Hematopoietic multipotent progenitor cell treated with erythropoietin and hydrocortisone succinate and interleukin-3 and kit ligand, for 15 days (in vitro differentiated cells): ENCODE data around the gene FJX1.

Source experiments
- DNase-seq: peaks from one replicate; pipeline ENCODE4 v3.0.0-alpha.2; 2015; ENCODE audit warnings: low spot score

FJX1 gene

DNA sequence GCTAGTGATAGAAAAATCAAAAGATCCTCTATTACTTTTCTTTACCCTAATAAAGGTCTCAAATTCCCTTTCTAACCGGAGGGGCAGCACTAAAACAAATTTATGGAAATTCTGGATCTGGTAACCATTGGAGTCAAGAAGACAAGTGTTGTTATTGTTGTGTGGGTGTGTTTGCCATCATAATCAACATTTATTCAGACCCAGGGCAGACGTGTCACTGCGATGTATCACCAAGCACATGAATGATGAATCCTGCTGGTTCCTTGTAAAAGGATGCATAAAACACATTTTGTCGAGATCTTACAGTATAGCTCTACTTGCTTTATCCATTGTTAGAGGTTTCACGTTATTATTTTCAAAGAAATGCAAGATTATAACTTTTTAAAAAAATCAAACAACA is 12.1 kb upstream of the FJX1 start:
- DNase-seq: no peak

DNA sequence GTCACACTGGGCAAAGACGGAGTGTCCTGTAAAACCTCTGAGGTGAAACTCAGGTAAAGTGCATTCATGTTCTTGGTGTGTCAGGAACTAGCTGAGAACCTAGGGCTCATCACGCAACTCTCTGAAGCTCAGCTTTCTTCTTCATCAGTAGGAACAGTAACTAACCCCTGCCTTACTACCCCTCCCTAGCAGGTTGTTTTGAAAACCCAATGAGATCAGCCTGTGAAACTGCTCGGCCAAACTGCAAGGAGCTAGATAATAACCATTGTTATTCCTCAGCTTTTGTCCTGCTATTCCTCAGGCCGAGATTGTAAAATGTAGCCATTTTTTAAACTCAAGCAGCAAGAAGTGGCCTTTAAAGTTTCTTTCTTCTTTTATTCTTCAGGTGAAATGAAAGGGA is 9.8 kb upstream of the FJX1 start:
- DNase-seq: no peak

DNA sequence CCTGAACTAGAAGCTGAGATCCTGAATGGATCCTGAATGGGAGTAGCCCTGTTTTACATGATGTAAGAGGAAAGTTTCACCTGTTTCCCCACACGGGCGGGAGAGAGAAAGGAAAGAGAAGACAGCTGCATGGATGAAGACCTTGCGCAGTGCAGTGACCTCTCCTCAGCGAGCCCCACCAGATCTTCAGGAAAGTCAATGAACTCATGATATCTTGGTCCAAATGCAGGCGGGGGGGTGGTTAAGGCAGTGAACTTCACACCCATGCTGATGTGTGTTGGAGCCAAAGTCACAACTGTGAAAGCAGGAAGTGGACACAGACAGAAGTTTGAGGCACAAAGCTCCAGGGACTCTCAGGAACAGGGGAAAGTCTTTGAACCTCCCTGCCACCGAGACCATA is 8.6 kb upstream of the FJX1 start:
- DNase-seq: no peak

DNA sequence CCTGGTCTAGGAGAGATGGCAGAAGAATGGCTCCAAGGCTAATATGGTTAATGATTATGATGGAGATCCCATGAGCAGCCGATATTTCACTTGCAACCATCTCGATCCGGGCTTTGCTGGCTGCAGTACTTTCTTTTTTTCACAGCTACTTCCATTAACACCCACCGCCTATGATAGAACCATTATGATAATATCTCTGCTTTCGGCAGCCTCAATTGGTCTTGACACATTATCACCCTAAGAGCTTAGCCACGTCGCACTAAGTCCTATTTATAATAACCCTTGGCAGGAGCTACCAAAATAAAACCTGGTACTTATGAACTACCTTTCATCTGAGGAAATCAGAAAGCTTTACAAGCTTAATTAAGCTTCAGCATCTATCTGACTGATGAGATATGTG is 7.6 kb upstream of the FJX1 start:
- no peak for DNase-seq

DNA sequence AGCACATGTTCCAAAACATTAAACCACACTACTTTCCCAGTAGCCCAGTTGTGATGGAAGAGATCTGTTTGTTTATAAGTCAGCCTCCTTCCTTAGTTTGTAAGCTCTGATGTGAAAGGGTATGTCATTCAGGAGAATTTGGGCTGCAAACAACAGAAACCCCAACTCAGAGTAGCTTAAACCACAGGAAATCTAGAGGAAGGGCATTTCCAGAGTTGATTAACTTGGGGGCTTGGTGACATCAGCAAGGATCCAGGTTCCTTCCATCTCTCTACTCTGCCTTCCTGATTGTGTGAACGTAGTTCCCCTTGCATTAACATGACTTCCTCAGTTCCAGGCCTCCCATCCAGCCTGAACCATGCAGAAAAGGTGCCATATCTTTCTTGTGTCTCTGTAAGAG is 6.5 kb upstream of the FJX1 start:
- DNase-seq: no peak

DNA sequence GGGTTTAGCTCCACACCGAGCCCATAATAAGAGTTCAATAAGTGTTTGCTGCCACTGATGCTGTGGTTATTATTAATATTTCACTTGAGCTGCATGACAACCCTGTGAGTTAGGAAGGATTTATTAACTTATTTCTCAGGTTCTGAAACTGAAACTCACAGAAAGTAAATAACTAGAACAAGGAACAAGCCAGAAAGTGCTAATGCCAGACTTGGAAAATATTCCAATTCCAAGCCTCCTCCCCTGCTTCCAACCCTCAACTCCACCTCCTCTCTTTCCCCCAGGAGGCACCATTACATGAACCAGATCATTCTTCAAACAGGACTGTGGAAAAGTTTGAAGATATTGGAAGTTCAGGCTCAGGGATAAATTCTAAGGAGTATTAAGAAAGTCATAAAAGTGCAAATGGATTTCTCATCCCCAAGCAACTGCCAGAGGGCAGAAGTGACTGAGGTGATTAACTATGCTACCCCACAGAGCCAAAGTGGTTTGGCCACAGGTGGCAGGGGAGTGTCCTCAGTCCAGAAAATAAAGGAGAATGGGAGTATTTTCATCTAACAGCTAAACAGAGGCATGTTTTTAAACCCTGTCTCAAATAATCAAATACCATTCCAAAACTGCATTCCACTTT is 3.2 kb upstream of the FJX1 start:
- no peak for DNase-seq

DNA sequence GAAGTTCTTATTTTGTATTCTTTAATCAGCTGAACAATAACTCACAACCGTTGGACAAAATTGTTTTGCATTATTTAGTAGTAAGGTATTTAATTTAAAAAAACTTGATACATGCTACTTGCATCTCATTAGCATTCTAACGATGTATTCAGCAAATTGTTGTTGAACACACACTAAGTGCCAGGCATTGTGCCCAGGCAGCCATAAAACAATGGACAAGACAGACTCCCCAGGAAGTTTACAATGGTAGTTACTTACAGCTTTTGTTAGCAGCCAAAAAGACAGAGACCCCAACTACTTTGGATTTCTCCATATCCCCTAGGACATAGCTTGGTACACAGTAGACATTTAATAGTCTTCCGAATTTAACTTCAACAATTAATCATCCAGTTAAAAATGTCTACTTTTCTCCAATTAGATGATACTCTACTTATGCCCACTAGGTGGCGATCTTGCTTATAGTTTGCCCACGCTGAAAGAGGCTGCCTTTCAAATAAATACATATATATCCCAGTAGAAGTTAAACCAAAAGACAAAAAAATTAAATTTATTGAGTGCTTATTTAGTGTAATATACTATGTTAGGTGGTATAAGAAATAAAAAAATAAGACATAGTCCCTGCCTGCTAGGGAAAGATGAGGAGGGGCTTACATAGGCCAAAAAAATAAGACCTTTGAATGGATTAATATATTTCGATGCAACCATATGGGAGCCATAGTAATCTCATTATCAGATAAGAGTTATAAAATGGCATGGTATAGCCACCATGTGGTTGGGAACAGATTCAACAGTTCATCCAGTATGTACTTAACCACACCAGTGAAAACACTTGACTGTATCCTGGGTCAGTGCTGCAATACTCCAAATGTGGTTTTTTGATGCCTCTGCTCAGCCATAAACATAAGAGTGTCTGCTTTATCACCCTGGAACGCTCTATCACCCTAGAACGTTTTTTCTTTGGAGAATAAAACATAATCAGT is 2.0 kb upstream of the FJX1 start:
- peak; percentile 58 for DNase-seq

DNA sequence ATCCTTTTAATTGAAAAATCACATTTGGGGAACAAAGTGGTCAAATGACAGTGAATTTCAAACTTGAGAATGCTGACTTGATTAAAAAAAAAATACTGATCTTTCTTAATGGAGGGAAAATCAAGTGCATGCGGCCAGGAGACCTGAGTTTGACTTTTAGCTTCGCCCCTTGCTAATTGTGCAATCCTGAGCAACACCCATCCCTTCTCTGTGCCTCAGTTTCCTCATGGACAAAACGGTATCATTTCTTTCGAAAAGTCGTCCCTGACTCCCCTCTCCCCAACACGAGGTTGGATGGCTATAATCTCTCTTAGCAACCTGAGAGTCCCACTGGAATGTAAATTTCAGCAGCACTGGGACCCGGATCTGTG is 959 bp upstream of the FJX1 start:
- DNase-seq: no peak

DNA sequence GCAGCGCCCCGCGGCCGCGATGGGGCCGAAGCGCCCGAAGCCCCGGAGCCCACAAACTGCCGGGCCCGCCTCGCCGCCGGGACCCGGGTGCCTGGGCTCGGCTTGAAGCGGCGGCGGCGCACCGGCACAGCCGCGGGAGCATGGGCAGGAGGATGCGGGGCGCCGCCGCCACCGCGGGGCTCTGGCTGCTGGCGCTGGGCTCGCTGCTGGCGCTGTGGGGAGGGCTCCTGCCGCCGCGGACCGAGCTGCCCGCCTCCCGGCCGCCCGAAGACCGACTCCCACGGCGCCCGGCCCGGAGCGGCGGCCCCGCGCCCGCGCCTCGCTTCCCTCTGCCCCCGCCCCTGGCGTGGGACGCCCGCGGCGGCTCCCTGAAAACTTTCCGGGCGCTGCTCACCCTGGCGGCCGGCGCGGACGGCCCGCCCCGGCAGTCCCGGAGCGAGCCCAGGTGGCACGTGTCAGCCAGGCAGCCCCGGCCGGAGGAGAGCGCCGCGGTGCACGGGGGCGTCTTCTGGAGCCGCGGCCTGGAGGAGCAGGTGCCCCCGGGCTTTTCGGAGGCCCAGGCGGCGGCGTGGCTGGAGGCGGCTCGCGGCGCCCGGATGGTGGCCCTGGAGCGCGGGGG is 346 bp downstream of the FJX1 start:
- no peak for DNase-seq

DNA sequence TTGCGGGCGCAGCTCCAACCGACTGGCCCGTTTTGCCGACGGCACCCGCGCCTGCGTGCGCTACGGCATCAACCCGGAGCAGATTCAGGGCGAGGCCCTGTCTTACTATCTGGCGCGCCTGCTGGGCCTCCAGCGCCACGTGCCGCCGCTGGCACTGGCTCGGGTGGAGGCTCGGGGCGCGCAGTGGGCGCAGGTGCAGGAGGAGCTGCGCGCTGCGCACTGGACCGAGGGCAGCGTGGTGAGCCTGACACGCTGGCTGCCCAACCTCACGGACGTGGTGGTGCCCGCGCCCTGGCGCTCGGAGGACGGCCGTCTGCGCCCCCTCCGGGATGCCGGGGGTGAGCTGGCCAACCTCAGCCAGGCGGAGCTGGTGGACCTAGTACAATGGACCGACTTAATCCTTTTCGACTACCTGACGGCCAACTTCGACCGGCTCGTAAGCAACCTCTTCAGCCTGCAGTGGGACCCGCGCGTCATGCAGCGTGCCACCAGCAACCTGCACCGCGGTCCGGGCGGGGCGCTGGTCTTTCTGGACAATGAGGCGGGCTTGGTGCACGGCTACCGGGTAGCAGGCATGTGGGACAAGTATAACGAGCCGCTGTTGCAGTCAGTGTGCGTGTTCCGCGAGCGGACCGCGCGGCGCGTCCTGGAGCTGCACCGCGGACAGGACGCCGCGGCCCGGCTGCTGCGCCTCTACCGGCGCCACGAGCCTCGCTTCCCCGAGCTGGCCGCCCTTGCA is 1.0 kb downstream of the FJX1 start:
- DNase-seq: no peak

DNA sequence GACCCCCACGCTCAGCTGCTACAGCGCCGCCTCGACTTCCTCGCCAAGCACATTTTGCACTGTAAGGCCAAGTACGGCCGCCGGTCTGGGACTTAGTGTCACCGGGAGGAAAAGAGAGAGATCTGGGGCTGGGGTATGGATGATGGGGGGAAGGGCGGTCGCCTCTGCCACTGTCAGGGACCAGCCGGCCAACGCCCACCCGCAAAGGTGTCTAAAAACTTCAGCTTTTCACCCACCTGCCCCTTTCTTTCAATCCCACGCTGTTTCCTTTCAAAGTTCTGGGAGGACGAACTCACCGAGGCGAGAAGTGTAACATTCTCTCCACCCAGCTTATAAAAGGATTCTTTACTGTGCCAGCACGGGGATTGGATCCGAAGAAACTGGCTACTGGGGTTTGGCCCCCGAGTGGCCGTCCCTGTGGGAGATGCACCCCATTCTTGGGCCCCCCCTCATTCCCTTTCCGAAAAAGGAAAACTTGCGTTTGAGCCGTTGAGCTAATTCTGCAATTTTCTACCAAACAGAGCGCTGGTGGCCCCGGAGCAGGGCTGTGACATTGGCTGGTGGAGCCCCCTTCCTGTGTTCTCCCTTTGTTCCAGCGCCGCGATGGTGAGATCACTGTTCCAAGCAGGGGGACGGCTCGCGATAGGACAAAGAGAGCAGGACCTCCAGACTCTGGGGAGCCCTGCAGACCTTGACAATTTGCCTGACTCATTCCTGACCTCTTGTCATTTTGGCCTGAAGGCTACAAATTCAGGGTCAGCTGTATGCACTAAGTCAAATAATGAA is 1.8 kb downstream of the FJX1 start:
- no peak for DNase-seq

DNA sequence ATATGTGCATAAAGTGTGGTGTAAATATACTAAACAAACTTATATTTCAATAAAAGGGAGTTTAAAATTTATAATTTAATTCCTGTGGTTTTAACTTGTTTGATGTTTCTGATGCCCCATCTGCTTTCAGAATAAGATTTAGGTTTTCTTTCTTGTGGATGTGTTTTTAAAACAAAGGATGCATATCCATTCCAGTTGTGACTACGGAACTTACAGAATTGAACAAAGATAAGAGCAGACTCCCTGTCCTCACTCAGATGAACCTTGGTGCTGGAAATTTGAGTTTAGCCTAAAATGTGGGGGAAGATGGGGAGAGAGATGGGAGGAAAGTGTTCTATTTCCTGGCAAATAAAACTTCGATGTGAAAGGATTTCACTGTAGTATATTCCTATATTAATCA is 2.5 kb downstream of the FJX1 start:
- no peak for DNase-seq

DNA sequence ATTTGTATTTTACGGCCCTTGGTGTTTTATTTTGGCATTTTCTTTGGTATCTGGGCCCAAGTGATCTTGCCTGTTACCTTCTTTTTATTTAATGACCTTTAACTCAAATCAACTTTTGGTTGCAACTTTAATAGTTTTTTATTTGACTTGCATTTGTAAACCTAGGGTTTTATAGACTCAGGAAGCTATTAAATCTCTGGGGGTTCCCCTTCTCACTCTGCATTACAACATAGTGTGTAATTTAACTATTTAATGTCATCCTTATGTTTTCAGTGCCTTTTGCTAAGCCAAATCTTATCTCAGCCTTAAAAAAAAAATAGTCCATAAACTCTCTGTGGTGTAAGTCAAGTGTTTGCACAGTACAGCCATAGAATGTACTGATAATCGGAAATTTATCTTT is 3.4 kb downstream of the FJX1 start:
- no peak for DNase-seq

DNA sequence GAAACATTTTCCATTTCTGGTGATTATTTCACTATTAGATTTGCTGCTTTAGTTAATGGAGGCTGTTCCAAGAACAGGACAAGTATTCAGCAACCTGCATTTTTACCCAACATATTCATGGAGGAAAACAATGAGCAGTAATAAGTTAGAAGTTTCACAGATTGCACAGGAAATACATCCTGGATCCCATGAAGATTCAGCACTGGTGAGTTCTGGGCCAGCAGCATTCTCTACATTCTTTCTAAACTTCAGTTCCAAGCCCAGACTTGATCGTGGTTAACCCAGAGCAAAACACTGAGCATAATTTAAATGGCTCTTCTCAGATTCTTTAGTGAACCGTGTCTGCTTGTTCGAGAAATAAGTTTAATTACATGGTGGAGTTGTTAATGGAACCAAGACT is 3.8 kb downstream of the FJX1 start:
- no peak for DNase-seq

DNA sequence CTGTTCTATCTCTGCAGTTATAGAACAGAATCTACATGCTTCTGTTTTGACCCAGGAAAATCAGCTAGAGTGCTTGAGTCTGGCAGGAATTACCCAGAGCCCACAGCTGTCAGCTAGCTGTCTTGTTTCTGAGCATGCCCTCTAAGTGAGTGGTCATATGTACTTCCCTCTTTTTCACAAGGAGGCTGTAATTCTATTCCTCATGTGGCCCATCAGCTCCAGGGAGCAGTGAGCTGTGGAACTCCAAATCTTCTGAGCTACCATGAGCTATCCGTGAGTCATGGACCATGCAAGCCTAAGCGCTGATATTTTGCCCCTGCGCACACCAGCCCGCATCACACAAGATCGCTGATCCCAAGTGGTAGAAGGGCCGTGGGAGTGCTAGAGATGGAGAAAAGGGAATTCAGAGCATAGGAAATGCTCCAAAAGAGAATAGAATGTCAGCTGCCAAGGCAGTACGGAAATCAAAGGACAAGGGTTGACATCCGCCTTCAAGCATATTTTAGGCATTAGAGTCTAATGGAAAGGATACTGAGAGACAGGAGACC is 5.4 kb downstream of the FJX1 start:
- no peak for DNase-seq

DNA sequence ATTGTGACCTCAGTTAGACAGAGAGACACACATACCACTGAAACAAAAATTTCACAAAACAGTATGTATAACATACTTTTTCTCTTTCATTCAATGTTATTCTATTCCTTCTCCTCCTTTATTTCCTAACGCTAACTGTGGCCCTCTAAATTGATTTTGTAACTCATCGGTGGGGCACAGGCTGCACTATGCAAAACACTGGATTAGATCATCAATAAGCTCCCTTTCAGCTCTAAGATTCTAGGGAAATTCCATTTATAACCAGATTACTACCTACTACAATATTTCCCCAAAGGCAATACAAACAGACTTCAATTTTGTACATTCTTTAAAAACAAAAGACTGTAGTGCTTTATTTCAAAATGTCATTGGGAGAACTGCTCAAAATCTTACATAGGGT is 6.1 kb downstream of the FJX1 start:
- DNase-seq: no peak

DNA sequence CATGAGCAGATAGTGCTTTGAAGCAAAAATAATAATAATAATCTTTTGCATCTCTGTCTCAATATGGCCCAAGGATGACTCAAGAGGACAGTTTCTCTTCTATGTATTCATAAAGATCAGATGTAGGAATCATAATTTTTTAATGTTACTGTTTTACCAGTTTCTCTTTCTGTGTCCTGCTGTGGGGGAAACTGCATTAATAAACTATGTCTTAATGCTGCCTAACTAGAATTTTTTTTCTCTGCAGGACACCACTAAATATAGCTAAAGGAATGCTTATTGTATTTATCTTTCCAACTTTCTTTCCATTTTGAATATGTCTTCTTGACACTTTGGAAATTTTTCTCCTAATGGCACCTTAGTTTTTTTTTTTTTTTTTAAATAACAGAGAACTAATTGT is 6.5 kb downstream of the FJX1 start:
- no peak for DNase-seq

DNA sequence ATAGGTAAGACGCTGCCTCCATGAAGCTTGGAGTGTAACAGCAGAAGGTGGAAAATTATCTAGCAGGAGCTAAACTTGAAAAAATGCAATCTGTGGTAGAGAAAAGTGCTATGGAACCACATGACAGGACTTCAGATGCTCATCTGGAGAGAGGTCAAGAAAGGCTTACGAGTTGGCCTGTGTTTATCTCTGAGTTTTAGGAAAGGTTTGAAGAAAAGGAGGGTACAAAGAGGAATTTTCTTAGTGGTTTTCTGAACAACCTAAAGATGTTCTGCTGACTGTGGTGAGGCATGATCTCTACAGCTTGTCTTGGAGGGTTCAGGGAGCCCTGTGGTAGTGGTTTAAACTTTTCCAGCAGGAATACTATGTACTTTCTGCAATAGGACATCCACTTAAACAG is 8.2 kb downstream of the FJX1 start:
- DNase-seq: no peak

DNA sequence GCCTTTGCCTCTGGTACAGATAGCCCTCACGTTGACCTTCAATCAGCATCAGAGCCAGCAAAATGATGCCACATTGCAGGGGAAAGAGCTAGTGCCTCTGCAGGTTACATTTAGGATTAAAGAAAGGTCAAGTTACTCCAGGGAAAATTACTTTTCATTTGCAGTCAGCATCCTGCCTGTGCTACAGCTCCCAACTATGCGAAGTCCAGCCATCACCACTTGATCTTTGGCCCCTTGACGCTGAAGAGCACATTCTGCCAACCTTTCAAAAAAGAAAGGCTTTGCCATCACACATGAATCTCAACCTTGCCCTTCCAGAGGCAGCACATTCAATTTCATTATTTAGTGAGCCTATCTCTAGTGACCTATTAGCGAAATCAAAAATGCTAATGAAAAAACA is 11.3 kb downstream of the FJX1 start:
- no peak for DNase-seq

DNA sequence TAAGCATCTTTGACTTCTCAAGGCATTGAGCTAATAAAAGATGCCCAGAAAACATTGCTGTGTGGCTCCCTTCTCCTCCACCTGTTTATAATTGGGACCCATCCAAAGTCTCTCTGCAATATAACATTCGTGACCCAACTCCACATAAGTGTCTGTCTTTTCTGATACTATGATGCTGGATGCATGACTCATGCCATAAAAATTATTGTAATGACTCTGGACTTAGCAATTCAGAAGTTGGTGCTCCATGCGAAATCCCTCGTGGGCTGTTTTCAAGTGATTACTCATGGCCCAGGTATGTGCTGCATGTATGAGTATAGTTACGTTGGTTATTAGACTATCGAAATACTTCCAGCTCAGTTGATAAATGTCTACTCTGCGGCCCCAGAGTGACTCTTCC is 11.7 kb downstream of the FJX1 start:
- no peak for DNase-seq

DNA sequence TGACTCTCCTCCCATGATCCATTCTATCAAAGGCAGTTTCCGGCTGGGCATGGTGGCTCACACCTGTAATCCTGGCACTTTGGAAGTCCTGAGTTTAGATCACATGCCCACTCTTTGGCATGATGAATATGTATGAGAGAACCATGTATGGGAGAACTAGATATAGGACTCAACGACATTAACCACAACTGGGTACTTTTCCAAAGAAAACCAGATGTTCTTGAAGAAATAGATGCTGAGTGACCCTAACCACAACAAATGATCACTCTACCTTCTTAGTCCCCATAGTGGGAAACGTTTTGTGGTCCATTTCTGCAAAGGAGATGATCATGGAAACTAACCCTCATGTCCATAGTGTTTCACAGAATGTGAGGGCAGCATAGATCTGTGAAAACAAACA is 13.6 kb downstream of the FJX1 start:
- no peak for DNase-seq

DNA sequence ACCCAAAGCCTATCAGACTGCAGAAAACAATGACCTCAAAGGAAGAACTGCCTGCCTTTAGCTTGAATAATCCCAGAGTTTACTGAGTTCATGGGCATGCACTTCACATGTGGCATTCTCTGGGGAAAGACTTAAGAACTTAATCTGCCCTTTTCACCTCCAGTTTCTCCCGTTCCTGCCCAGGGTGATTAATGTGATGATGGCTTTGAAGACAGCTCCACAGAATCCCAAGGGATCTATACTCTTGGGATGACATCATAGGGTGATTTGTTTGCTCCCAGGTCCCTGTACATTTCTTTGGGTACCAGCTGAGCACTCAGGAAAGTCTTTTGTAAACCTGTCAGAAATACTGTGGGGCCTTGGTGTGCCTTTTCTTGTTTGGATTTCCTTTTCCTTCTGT is 14.0 kb downstream of the FJX1 start:
- no peak for DNase-seq
